HepG2 (cell line): Measurements from ENCODE around the gene OCSTAMP. TPM values are rescaled to one million over a fixed set of nuclear protein-coding genes. Genes with fewer than 3 reads are reported as not detected.

Source experiments
- GATAD2A ChIP-seq: IDR thresholded peaks from 2 replicates; pipeline ENCODE4 v1.6.1; 2016
- GTF3A ChIP-seq: sonication (generic); formaldehyde crosslinking; conservative IDR thresholded peaks from 2 replicates; pipeline ENCODE4 v1.4.0; 2020; ENCODE audit warnings: mild to moderate bottlenecking, missing genetic modification reagents
- HMGA1 ChIP-seq: sonication (generic); formaldehyde crosslinking; conservative IDR thresholded peaks from 2 replicates; pipeline ENCODE4 v1.4.0; 2020; ENCODE audit warnings: missing genetic modification reagents
- HNRNPUL1 ChIP-seq: fragments of 200-400 bp; formaldehyde crosslinking; IDR thresholded peaks from 2 replicates; pipeline ENCODE4 v1.6.1; 2017; ENCODE audit warnings: low read depth, mild to moderate bottlenecking, low read length, moderate library complexity
- KAT2B ChIP-seq: fragments of 150-350 bp; IDR thresholded peaks from 2 replicates; pipeline ENCODE4 v1.6.1; 2014; ENCODE audit warnings: low read depth, low read length, borderline replicate concordance
- MED13 ChIP-seq: sonication (generic); formaldehyde crosslinking; IDR thresholded peaks from 2 replicates; pipeline ENCODE4 v1.5.0; 2020; ENCODE audit warnings: missing genetic modification reagents
- MLLT10 ChIP-seq: sonication (generic); formaldehyde crosslinking; IDR thresholded peaks from 2 replicates; pipeline ENCODE4 v1.4.0; 2020; ENCODE audit warnings: missing genetic modification reagents
- MYNN ChIP-seq: sonication (generic); formaldehyde crosslinking; IDR thresholded peaks from 2 replicates; pipeline ENCODE4 v1.4.0; 2020; ENCODE audit warnings: mild to moderate bottlenecking, low read depth, missing genetic modification reagents
- NFIB ChIP-seq: sonication (generic); formaldehyde crosslinking; IDR thresholded peaks from 2 replicates; pipeline ENCODE4 v1.9.0; 2021; ENCODE audit warnings: missing genetic modification reagents, mild to moderate bottlenecking, borderline replicate concordance
- POLR2AphosphoS2 ChIP-seq: IDR thresholded peaks from 2 replicates; pipeline ENCODE4 v1.6.1; 2011; ENCODE audit warnings: low read depth, low read length, improper control_type of control experiment
- RCOR2 ChIP-seq: IDR thresholded peaks from 2 replicates; pipeline ENCODE4 v1.6.1; 2016; ENCODE audit warnings: missing biosample characterization, missing genetic modification reagents
- SOX6 ChIP-seq, 2 experiments: fragments of 450-650 bp in 1 of 2; sonication (generic) in 1 of 2; formaldehyde crosslinking in 1 of 2; IDR thresholded peaks; 2 replicates each; pipeline versions ENCODE4 v1.4.0 to v1.6.1; 2017 to 2020; ENCODE audit warnings: antibody characterized with exemption in 1 of 2, mild to moderate bottlenecking in 1 of 2, missing genetic modification reagents in 1 of 2
- SSRP1 ChIP-seq: IDR thresholded peaks from 2 replicates; pipeline ENCODE4 v1.6.1; 2016; ENCODE audit warnings: control low read depth
- TBX2 ChIP-seq: sonication (generic); formaldehyde crosslinking; IDR thresholded peaks from 2 replicates; pipeline ENCODE4 v1.5.0; 2020; ENCODE audit warnings: missing genetic modification reagents, mild to moderate bottlenecking, borderline replicate concordance
- ZBTB39 ChIP-seq: sonication (generic); formaldehyde crosslinking; IDR thresholded peaks from 2 replicates; pipeline ENCODE4 v1.5.0; 2020; ENCODE audit warnings: missing genetic modification reagents
- ZNF232 ChIP-seq: sonication (generic); formaldehyde crosslinking; IDR thresholded peaks from 2 replicates; pipeline ENCODE4 v1.4.0; 2020; ENCODE audit warnings: missing genetic modification reagents, borderline replicate concordance
- ZNF24 ChIP-seq: fragments of 450-650 bp; IDR thresholded peaks from 2 replicates; pipeline ENCODE4 v1.6.1; 2017; ENCODE audit warnings: antibody characterized with exemption, mild to moderate bottlenecking
- ZNF331 ChIP-seq: sonication (generic); formaldehyde crosslinking; IDR thresholded peaks from 2 replicates; pipeline ENCODE4 v1.4.0; 2020; ENCODE audit warnings: missing genetic modification reagents
- ZNF460 ChIP-seq: sonication (generic); formaldehyde crosslinking; IDR thresholded peaks from 2 replicates; pipeline ENCODE4 v1.5.1; 2020; ENCODE audit warnings: missing genetic modification reagents, mild to moderate bottlenecking, borderline replicate concordance
- ZNF709 ChIP-seq: sonication (generic); formaldehyde crosslinking; IDR thresholded peaks from 2 replicates; pipeline ENCODE4 v1.5.0; 2020; ENCODE audit warnings: mild to moderate bottlenecking, missing genetic modification reagents
- ZNF747 ChIP-seq: sonication (generic); formaldehyde crosslinking; IDR thresholded peaks from 2 replicates; pipeline ENCODE4 v1.8.1; 2023; ENCODE audit warnings: missing genetic modification reagents, mild to moderate bottlenecking, borderline replicate concordance
- polyA plus RNA-seq, 8 experiments: library from polyadenylated mRNA; depleted of rRNA in 3 of 8; stranded (reverse) in 7 of 8; unstranded in 1 of 8; fragments of >200 nt; fragmentation: Illumina TruSeq in 4 of 8; extraction: Trizol in 4 of 8; gene quantifications; 2 replicates each; pipeline versions ENCODE4 v1.2.1 to v1.2.3, GENCODE V29; 2011 to 2016; ENCODE audit warnings: low read depth in 4 of 8, missing spikeins in 1 of 8, mixed read lengths in 1 of 8; ENCODE audit not compliant: insufficient read depth in 1 of 8
- total RNA-seq, 5 experiments: library from RNA; depleted of rRNA; stranded (reverse); fragments of >200 nt; fragmentation: Illumina TruSeq; extraction: Trizol; gene quantifications; 2 replicates each; pipeline ENCODE4 v1.2.3, GENCODE V29; 2016; ENCODE audit warnings: low read depth in 1 of 5
- TF ChIP-seq, protein P1 (sequence below): sonication (generic); formaldehyde crosslinking; IDR thresholded peaks from 2 replicates; pipeline ENCODE4 v1.4.0; 2020; ENCODE audit warnings: mild to moderate bottlenecking, missing genetic modification reagents, borderline replicate concordance
- TF ChIP-seq, protein P2 (sequence below): sonication (generic); formaldehyde crosslinking; IDR thresholded peaks from 2 replicates; pipeline ENCODE4 v1.9.0; 2022; ENCODE audit warnings: missing genetic modification reagents, mild to moderate bottlenecking, borderline replicate concordance

Gene OCSTAMP
- total and polyA plus RNA-seq, 2 of the 13 experiments (the other 11 are each of a cell fraction or from before 2014, with no cell fraction given), result not detected

DNA sequence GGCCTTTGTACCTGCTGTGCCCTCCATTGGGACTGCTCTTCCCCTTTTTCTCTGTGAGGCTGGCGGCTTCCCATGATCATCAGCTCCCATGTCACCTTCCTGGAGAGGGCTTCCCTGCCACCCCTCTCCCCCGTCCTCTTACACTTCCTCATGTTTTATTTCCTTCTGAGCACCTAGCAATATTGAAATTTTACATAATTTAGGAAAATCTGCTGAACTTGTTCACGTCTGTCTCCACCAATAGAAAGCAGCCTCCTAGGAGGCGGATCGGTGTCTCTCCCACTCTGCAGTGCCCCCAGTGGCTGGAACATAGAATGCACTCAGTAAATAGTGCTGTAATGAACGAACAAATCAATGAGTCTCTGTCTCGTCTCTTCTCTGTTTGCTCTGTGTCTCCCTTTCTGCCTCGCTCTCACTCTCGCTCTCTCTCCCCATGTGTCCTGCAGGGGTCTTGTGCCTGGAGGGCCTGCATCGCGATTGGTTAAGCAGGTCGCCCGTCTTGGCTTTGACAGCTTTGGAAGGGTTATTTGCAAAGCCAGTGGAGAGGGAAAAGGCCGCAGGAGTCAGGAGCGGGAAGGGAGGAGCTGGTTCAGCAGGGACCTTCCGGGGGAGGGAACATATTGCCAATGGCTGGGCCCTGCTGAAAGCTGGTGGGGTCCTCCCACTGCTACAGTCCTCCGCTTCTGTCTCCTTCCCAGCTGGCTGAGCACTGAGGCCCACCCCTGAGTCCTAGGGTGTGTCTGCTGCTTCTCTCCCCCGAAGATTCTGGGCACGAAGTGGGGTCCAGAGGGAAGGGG, 12.1 kb upstream of the OCSTAMP start (continued):
- TF ChIP-seq, protein P1, sequence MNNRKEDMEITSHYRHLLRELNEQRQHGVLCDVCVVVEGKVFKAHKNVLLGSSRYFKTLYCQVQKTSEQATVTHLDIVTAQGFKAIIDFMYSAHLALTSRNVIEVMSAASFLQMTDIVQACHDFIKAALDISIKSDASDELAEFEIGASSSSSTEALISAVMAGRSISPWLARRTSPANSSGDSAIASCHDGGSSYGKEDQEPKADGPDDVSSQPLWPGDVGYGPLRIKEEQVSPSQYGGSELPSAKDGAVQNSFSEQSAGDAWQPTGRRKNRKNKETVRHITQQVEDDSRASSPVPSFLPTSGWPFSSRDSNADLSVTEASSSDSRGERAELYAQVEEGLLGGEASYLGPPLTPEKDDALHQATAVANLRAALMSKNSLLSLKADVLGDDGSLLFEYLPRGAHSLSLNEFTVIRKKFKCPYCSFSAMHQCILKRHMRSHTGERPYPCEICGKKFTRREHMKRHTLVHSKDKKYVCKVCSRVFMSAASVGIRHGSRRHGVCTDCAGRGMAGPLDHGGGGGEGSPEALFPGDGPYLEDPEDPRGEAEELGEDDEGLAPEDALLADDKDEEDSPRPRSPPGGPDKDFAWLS (CRISPR knock-in tag), result no peak
- TF ChIP-seq ZNF24, result peak; percentile 70; the same call in 1 of the 2 replicates
- no peak for TF ChIP-seq ZNF460 (CRISPR knock-in tag)
- no peak; the same call in 1 of the 2 replicates for TF ChIP-seq SSRP1 (CRISPR knock-in tag)
- peak; percentile 91 for TF ChIP-seq GATAD2A (CRISPR knock-in tag)
- no peak for TF ChIP-seq NFIB (CRISPR knock-in tag)
- 0 out of 2 replicates have a peak, but pooled peaks have one; percentile 28 for TF ChIP-seq ZNF331 (CRISPR knock-in tag)
- TF ChIP-seq SOX6 (IDR thresholded peaks at IDR 0.05), result no peak
- TF ChIP-seq SOX6 (CRISPR knock-in tag; IDR thresholded peaks at IDR 0.05), result peak; percentile 44; the same call in 1 of the 2 replicates
- peak; percentile 84 for TF ChIP-seq TBX2 (CRISPR knock-in tag)
- TF ChIP-seq MYNN, result no peak
- no peak for TF ChIP-seq MED13 (CRISPR knock-in tag)
- peak; percentile 73 for TF ChIP-seq ZNF709 (CRISPR knock-in tag)
- TF ChIP-seq, protein P2, sequence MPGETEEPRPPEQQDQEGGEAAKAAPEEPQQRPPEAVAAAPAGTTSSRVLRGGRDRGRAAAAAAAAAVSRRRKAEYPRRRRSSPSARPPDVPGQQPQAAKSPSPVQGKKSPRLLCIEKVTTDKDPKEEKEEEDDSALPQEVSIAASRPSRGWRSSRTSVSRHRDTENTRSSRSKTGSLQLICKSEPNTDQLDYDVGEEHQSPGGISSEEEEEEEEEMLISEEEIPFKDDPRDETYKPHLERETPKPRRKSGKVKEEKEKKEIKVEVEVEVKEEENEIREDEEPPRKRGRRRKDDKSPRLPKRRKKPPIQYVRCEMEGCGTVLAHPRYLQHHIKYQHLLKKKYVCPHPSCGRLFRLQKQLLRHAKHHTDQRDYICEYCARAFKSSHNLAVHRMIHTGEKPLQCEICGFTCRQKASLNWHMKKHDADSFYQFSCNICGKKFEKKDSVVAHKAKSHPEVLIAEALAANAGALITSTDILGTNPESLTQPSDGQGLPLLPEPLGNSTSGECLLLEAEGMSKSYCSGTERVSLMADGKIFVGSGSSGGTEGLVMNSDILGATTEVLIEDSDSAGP (CRISPR knock-in tag), result peak; percentile 61
- no peak for TF ChIP-seq POLR2AphosphoS2
- TF ChIP-seq ZNF232 (CRISPR knock-in tag), result no peak
- no peak for TF ChIP-seq ZBTB39
- no peak for TF ChIP-seq ZNF747 (CRISPR knock-in tag)
- TF ChIP-seq RCOR2 (CRISPR knock-in tag), result no peak; the same call in 1 of the 2 replicates
- TF ChIP-seq HMGA1 (CRISPR knock-in tag), result no peak
- TF ChIP-seq KAT2B, result no peak
- TF ChIP-seq HNRNPUL1, result no peak
- no peak for TF ChIP-seq MLLT10 (CRISPR knock-in tag)
- no peak for TF ChIP-seq GTF3A
